GM18861 (cell line): ENCODE measurements around the gene OSBP2.
"Not testable (repeated sequence)": the region's sequence is repeated elsewhere in the genome, so short reads cannot be mapped to it uniquely, and the experiment has no call there.

Source experiments
- ATAC-seq: cut with Tn5 transposase; IDR thresholded peaks from one replicate; pipeline ENCODE4 v1.9.1; 2021; ENCODE audit not compliant: unreplicated experiment

Gene OSBP2

GRCh38 chr22:30755759-30756124 is 61.1 kb downstream of the OSBP2 start:
- no peak for ATAC-seq

DNA sequence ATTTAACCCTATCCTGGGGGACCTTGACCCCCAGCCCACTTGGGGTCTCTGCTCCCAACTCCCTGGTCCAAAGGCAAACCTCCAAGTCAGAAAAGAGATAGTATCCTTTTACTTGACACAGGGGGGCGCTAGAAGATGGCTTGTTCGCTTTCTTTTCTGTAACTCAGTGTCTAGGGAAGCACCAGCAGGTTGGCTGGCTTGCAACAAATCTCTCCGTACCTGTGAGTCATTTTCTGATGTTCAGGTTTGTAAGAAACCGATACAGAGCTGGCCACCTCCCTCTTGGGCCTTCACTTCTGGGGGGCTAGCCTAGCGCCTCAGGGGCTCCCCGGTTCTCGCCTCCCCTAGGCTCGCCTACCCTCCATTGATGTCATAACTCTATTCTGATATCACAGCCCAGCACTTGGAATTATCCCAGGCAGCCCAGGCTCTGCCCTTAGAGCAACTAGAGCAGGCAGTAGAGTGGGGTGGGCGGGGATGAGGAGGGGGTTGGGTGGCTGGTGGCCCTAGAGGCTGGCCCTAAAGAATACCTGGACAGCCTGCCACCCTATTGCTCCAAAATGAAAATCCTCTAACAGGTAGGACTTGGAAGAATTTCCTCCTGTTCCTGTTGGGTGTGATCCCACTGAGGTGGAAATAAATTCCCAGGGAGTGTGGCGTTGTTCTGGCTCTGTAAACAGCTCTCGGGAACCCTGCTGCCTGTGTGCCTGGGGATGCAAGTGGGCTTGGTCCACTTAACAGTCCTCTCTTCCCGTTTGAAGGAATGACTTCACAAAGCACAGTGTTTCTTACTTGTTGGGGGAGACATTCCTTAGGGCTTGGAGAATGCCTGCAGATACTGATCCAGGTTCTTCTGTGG is 69.4 kb downstream of the OSBP2 start:
- no peak for ATAC-seq

DNA sequence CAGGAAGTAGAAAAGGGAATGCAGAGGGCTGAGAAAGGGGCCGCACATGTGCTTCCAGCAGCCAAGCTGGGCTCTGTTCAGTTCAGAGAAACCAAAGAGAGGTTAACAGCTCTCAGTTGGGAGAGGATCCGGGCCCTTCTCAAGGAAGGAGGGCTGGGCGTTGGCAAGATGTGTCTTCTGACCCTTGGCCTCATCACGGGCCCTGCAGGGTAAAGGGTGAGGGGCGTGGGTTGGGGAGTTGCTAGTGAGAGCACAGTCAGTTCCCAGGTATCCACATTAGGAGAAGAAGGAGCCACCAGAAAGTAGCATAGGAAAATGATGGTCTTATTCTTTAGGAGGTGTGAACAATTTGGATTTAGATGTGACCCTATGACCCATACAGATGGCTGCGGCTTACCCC is 73.0 kb downstream of the OSBP2 start:
- ATAC-seq = no peak

GRCh38 chr22:30770716-30771115 is 76.0 kb downstream of the OSBP2 start:
- no peak for ATAC-seq

- ATAC-seq = no peak
Measured at GRCh38 chr22:30773919-30774318, 79.2 kb downstream of the OSBP2 start.

GRCh38 chr22:30774566-30774965 is 79.9 kb downstream of the OSBP2 start:
- ATAC-seq = no peak

- no peak for ATAC-seq
Measured at GRCh38 chr22:30776476-30776875, 81.8 kb downstream of the OSBP2 start.

- not testable (repeated sequence) for ATAC-seq
Measured at GRCh38 chr22:30777146-30777545, 82.5 kb downstream of the OSBP2 start.

DNA sequence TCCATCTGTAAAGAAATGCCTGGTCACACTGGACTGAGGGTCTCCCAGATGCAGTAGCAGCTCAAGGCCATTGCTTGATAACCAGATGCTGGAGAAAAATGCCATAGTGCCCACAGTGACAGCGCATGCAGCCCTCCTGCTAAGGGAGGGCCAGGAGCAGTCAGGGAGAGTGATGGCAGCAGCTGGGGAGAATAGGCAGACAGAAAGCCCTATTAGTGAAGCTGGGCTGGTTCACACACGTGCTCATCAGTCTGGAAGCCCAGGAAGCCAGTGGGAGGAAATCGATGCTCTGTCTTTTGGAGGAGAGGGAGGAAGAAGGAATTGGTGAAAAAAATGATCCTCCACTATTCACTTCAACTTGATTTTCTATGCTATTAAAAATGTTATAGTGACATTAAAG is 82.9 kb downstream of the OSBP2 start:
- no peak for ATAC-seq

DNA sequence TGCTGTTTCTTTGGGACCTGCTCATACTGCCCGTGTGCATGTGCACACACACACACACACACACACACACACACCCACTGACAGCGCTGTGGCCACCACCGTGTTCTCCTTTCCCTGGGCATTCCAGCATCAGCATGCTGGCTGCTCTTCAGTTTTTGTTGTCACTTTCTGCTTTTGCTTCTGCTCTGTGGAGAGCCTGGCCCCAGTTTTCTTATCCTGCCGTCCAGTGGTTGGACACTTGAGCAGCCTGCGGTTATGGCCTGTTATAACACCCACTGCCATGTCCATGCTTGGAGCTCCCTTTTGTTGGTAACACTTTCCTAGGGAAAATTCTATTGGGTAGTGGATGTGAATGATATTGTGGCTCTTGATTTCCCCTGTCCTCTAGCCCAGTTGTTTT is 83.6 kb downstream of the OSBP2 start:
- ATAC-seq = no peak

DNA sequence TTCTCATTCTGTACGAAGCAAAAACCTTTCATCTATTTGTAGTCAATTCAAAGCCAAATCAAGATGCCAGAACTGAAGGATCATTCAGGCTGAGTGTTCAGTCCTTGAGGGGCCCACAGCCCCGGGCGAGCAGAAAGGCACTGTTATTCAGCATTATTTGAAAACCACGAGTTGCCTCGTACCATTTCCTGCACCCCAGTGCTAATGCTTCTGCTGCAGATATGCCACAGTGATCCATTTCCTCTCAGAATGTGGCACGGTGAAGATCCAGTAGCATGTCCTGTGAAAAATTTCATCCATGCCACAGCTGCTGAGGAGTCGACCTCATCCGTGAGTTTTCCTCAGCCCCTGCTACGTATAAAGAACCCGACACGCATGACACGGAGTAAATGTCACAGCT is 85.4 kb downstream of the OSBP2 start:
- ATAC-seq = no peak

DNA sequence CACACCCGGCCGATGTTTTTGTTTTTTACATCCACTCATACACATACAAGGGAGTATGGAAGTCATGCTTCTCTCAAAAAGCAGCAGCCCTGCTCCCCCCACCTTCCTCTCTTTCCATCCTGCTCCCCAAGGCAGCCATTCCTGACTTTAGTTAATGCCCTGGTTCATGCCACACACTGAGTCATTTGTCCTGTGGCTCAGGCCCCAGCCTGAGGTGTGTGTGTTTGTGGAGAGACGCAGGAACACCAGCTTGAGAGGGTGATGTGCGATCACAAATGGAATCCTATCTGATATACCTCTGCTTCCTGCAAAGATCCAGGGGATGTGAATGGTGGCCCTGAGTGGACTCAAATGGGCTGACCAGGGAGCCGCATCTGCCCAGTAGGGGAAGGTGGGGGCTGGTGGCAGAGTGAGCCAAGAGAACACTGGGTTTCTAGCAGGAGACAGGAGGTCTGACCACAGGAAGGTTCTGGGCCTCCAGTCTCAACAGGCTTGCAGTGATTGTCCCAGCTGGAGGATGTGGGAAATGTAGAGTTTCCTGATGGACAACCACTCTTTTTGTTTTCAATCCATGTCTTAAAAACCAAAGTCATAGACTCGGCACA is 86.7 kb downstream of the OSBP2 start:
- ATAC-seq = no peak

DNA sequence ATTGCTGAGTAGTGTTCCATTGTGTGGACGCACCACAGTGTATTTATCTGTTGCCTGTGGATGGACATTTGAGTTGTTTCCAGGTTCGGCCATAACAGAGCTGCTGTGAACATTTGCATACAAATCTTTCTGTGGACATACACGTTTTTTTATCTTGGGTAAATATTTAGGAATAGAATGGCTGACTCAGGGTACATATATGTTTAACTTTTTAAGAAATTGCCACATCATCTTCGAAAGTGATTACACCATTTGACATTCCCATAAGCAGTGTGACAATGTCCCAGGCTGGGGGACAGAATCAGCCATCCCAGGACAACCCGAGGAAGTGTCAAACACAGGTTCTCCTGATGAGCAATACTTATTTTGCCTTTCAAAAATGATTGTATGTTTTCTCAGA is 87.9 kb downstream of the OSBP2 start:
- ATAC-seq = no peak

- ATAC-seq = no peak
Measured at GRCh38 chr22:30783021-30783420, 88.3 kb downstream of the OSBP2 start.

- no peak for ATAC-seq
Measured at GRCh38 chr22:30785527-30785926, 90.9 kb downstream of the OSBP2 start.

GRCh38 chr22:30790366-30790765 is 95.7 kb downstream of the OSBP2 start:
- no peak for ATAC-seq

GRCh38 chr22:30792456-30792855 is 97.8 kb downstream of the OSBP2 start:
- no peak for ATAC-seq

GRCh38 chr22:30795118-30795517 is 100.4 kb downstream of the OSBP2 start:
- ATAC-seq = no peak

GRCh38 chr22:30801695-30802094 is 107.0 kb downstream of the OSBP2 start:
- no peak for ATAC-seq

- no peak for ATAC-seq
Measured at GRCh38 chr22:30802202-30803166, 107.8 kb downstream of the OSBP2 start.

- ATAC-seq = no peak
Measured at GRCh38 chr22:30803679-30804078, 109.0 kb downstream of the OSBP2 start.

DNA sequence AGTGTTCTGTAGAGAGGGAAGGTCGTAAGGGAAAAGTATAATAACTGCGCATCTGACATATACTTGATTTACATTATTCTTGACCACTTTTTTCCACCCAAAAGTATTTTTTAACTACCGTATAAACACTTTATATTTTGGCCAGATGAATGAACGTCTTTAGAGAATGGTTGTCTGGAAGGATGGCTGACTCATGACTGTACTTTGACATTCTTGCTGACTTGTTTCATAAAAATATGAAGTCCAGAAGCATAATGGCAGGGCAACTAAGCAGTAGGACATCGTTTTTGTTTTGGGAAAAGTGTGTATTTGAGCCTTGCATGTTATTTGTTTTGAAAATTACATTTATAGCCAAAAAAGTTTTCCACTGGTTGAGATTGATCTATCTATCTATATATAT is 110.0 kb downstream of the OSBP2 start:
- no peak for ATAC-seq
